ENCODE data around the gene KDM1A. TPM values are rescaled to one million over a fixed set of nuclear protein-coding genes. Genes with fewer than 3 reads are reported as not detected.

Gene KDM1A
- total and polyA plus RNA-seq, 4 donors = 7.4 to 46.7 (median 21.5) TPM

- 98% methylated on average over 3 of the region's 3 CpGs for WGBS
- H3K4me1 ChIP-seq (ENCODE audit: control insufficient read depth in 4 of 4, insufficient read depth in 4 of 4, low read length in 3 of 4) = peaks cover 0 to 18% (median 4%) of the 10 kb centered on the region in 4 donors
- TF ChIP-seq EGR1 (IDR thresholded peaks at IDR 0.05; ENCODE audit: low read depth in 2 of 2) (no peak), HNF4A (conservative IDR thresholded peaks at IDR 0.05) (no peak), FOXA1 (IDR thresholded peaks at IDR 0.05) (no peak), REST (IDR thresholded peaks at IDR 0.05) (no peak), MAX (IDR thresholded peaks at IDR 0.05) (no peak), YY1 (IDR thresholded peaks at IDR 0.05) (no peak), HNF4G (IDR thresholded peaks at IDR 0.05) (no peak), JUND (IDR thresholded peaks at IDR 0.05) (no peak), FOXA2 (IDR thresholded peaks at IDR 0.05) (no peak), CTCF (IDR thresholded peaks at IDR 0.05; ENCODE audit: low read depth, low read length, missing input control) (no peak), ATF3 (IDR thresholded peaks at IDR 0.05) (no peak), SP1 (IDR thresholded peaks at IDR 0.05) (no peak), RXRA (IDR thresholded peaks at IDR 0.05) (no peak), ZBTB33 (IDR thresholded peaks at IDR 0.05) (no peak), NR2F2 (IDR thresholded peaks at IDR 0.05) (no peak), TAF1 (conservative IDR thresholded peaks at IDR 0.05) (no peak), RAD21 (IDR thresholded peaks at IDR 0.05) (no peak)
- no peak overlapping the region for H3K4me3 ChIP-seq (ENCODE audit: low read depth in 1 of 3, low read length in 3 of 3)
- H3K27ac ChIP-seq (ENCODE audit: low read depth in 1 of 2, low read length in 2 of 2) = no peak overlapping the region
- no peaks in the 10 kb centered on the region for H3K9me3 ChIP-seq (ENCODE audit: control insufficient read depth in 4 of 4, low read length in 3 of 4)
- no peaks in the 10 kb centered on the region for H3K27me3 ChIP-seq (ENCODE audit: control insufficient read depth in 4 of 4, insufficient read depth in 4 of 4, low read length in 3 of 4)
- H3K36me3 ChIP-seq (ENCODE audit: control insufficient read depth in 4 of 4, insufficient read depth in 3 of 4, low read depth in 1 of 4, low read length in 3 of 4) = no peaks in the 10 kb centered on the region
- no peak overlapping the region for H3K9ac ChIP-seq (ENCODE audit: low read depth in 1 of 2, low read length in 2 of 2)
- DNase-seq (ENCODE audit: low spot score) = no peak
These were observed 101.1 kb downstream of the KDM1A start for GRCh38 chr1:23120383-23120782.
